ENCODE results near the gene ABCC1.

ABCC1 gene

DNA sequence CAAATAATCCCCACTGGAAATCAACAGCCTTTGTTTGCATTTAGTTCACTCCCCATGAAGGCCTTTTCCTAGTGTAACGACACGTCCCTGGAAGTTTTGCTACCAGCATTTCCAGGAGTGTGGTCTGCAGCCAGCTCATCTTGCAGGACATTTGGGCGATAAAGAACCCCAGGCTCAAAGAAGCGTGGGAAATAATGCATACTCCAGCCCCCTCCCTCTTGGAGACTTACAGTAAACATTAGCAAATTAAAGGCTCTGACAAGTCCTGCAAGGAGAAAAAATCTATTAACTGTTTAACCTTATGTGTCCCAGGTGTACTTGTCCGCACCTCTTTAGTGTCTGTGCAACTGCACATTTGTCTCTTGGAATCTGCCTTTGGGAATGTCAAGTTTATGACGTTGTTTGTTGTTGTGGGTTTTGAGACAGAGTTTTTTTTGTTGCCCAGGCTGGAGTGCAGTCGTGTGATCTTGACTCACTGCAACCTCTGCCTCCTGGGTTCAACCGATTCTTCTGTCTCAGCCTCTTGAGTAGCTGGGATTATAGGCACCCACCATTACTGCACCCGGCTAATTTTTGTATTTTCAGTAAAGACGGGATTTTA, 131.1 kb downstream of the ABCC1 start:
- no peak for TF ChIP-seq CTCF (IDR thresholded peaks at IDR 0.05; ENCODE audit: control insufficient read depth, insufficient read depth, low read depth, low read length, missing control alignments)
- no peak overlapping the region for H3K4me3 ChIP-seq (ENCODE audit: control insufficient read depth, low read depth, low read length)
- no peak for DNase-seq (ENCODE audit: low read depth)

DNA sequence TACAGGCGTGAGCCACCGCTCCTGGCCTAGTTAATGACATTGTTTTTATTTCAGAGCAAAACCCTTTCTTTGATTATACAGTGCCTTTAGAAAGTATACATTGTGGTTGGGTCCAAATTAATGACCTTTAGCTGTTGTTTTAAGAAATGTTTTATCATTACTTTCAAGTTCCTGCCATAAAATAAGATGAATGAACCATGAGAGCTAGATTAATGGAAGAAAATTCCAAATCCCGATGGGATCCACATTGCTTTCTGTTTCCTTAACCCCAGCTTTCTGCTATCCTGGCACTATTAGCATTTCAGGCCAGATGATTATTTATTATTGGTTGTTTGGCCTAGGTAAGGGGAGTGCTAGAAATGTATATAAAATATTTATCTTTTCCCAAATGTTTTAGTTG, 131.7 kb downstream of the ABCC1 start:
- H3K4me3 ChIP-seq (ENCODE audit: control insufficient read depth, low read depth, low read length): no peak overlapping the region
- no peak for DNase-seq (ENCODE audit: low read depth)
- no peak for TF ChIP-seq CTCF (IDR thresholded peaks at IDR 0.05; ENCODE audit: control insufficient read depth, insufficient read depth, low read depth, low read length, missing control alignments)

GRCh38 chr16:16082255-16082654, 132.8 kb downstream of the ABCC1 start:
- no peak for TF ChIP-seq CTCF (IDR thresholded peaks at IDR 0.05; ENCODE audit: control insufficient read depth, insufficient read depth, low read depth, low read length, missing control alignments)
- no peak for DNase-seq (ENCODE audit: low read depth)
- H3K4me3 ChIP-seq (ENCODE audit: control insufficient read depth, low read depth, low read length): no peak overlapping the region

DNA sequence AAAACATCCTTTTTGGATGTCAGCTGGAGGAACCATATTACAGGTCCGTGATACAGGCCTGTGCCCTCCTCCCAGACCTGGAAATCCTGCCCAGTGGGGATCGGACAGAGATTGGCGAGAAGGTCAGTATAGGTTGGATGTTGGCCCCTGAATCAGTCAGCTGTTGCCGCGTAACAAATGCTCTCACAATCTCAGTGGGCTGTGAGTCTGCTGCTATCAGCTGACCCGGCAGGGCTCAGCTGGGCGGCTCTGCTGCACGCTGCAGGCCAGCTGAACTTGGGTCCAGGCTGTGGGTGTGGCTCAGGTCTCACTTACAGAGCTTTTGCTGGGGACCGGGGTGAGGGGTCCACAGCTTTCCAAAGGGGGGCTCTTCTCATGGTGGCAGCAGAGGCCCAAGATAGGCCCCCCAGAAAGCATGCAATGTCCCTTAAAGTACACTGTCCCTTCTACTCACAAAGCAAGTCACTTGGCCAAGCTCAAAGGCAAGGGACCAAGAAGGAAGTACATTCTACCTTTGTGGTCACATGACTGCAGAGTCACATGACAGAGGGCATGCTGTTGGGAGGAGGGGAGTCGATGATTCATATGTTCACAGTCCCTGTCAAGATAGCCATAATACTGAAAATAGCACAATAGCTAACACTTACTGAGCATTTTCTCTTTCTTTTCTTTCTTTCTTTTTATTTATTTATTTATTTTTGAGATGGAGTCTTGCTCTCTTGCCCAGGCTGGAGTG, 134.2 kb downstream of the ABCC1 start:
- no peak for TF ChIP-seq CTCF (IDR thresholded peaks at IDR 0.05; ENCODE audit: control insufficient read depth, insufficient read depth, low read depth, low read length, missing control alignments)
- no peak for DNase-seq (ENCODE audit: low read depth)
- H3K4me3 ChIP-seq (ENCODE audit: control insufficient read depth, low read depth, low read length): no peak overlapping the region

DNA sequence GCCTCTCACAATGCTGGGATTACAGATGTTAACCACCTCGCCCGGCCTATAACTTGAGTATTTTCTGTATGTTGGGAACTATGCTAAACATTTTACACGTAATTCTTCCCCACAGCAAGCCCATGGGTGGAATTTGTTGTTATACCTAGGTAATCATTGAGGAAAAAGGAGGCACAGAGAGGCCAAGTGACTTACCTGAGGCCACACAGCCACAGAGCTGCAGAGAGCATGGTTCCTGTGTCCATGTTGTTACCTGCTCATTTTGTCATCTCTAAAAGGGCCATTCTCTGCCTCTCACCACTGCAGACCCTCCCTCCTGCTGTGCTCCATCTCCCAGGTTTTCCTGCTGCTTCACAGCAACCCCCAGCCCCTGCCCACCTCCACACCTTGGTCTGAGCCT, 135.5 kb downstream of the ABCC1 start:
- TF ChIP-seq CTCF (IDR thresholded peaks at IDR 0.05; ENCODE audit: control insufficient read depth, insufficient read depth, low read depth, low read length, missing control alignments): no peak
- DNase-seq (ENCODE audit: low read depth): no peak
- H3K4me3 ChIP-seq (ENCODE audit: control insufficient read depth, low read depth, low read length): no peak overlapping the region

DNA sequence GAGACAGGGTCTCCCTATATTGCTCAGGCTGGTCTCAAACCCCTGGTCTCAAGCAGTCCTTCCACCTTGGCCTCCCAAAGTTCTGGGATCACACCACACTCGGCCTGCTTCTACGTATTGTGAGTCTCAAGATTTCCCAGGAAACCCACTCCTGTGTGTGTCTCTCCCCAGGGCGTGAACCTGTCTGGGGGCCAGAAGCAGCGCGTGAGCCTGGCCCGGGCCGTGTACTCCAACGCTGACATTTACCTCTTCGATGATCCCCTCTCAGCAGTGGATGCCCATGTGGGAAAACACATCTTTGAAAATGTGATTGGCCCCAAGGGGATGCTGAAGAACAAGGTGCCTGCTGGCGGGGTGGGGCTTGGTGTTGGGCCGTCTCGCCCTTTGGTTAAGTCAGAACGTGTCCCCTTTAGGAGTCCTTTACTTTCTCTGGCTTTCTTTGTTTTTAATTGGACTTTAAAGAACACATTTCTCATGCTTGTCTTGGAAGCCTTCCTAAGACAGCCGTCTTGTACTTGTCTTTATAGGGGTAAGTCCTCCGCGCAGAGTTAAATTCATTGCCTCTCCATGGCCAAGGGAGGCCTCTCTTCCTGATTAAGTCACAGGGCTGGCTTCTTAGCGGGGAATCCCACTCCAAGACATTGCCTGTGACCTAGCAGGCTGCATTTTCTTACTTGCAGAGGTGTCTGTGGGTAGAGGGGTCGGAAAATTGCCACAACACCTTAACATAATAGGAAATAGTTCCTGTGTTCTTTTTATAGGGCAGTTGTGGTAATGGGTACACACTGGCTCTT, 137.4 kb downstream of the ABCC1 start:
- no peak for TF ChIP-seq CTCF (IDR thresholded peaks at IDR 0.05; ENCODE audit: control insufficient read depth, insufficient read depth, low read depth, low read length, missing control alignments)
- DNase-seq (ENCODE audit: low read depth): no peak
- H3K4me3 ChIP-seq (ENCODE audit: control insufficient read depth, low read depth, low read length): no peak overlapping the region
